SJSA1 (cell line): ENCODE measurements around the gene MGAT1. TPM values are rescaled to one million over a fixed set of nuclear protein-coding genes. Genes with fewer than 3 reads are reported as not detected.

Experiments
- total RNA-seq: library from RNA; depleted of rRNA; stranded (reverse); fragments of >200 nt; shearing (Covaris generic); gene quantifications from 2 replicates; pipeline ENCODE4 v1.2.3, GENCODE V29; 2014; rRNA removed

The MGAT1 gene
- total RNA-seq, 1 experiment from 2014 or later, result 123 TPM

Other genes with a start within 250 kb of the MGAT1 start
- gene SCGB3A1, start 211.3 kb downstream of the MGAT1 start, total RNA-seq, result not detected in 2 replicates
- gene FLT4, start 153.2 kb downstream of the MGAT1 start, total RNA-seq, result not detected in 2 replicates
- not detected in 2 replicates for gene OR2Y1, start 62.7 kb downstream of the MGAT1 start, total RNA-seq
- gene ZFP62, start 58.5 kb upstream of the MGAT1 start, total RNA-seq, result 14.3 and 19.8 TPM in 2 replicates
- gene BTNL8, start 96.4 kb upstream of the MGAT1 start, total RNA-seq, result not detected in 2 replicates
- not detected in 2 replicates for gene BTNL3, start 186.0 kb upstream of the MGAT1 start, total RNA-seq
- not detected in 2 replicates for gene BTNL9, start 237.5 kb upstream of the MGAT1 start, total RNA-seq